PC-9 (cell line): ENCODE measurements around the gene PTPN23. TPM values are rescaled to one million over a fixed set of nuclear protein-coding genes. Genes with fewer than 3 reads are reported as not detected.
"Not testable (repeated sequence)": the region's sequence is repeated elsewhere in the genome, so short reads cannot be mapped to it uniquely, and the experiment has no call there.

Experiments used
- BruUV-seq: library from RNA; stranded (reverse); fragments of 400-500 nt; replicated peaks from 2 replicates; lab custom pipeline; 2021; lab: Mats Ljungman, UMichigan
- CTCF ChIA-PET: fragments of 300-600 bp; sonication (Branson Sonifier 250); formaldehyde crosslinking; loops from one replicate; lab custom pipeline; 2022; ENCODE audit warnings: antibody characterized with exemption; lab: Charles Lee
- POLR2A ChIA-PET: fragments of 300-600 bp; sonication (Branson Sonifier 250); formaldehyde crosslinking; loops from one replicate; lab custom pipeline; 2022; ENCODE audit warnings: antibody characterized with exemption; ENCODE audit not compliant: unreplicated experiment; lab: Charles Lee
- DNase-seq, 2 experiments: peaks; one replicate each; pipeline versions ENCODE4 v3.0.0 to v3.0.0-alpha.2; 2015 to 2022; ENCODE audit warnings: mixed read lengths in 1 of 2
- H2AFZ ChIP-seq: fragments of 200-600 bp; sonication (generic); 2 replicates; pipeline ENCODE4 v1.8.1; 2017; ENCODE audit warnings: antibody characterized with exemption
- H3F3A ChIP-seq: fragments of 200-600 bp; sonication (generic); 2 replicates; pipeline ENCODE4 v1.8.1; 2017; ENCODE audit warnings: antibody characterized with exemption, mild to moderate bottlenecking, low read depth; ENCODE audit not compliant: insufficient read depth
- H3K27ac ChIP-seq: fragments of 200-600 bp; sonication (generic); 2 replicates; pipeline ENCODE4 v1.6.1; 2016; ENCODE audit warnings: mixed run types
- H3K27me3 ChIP-seq: fragments of 200-600 bp; sonication (generic); 2 replicates; pipeline ENCODE4 v1.6.1; 2016; ENCODE audit warnings: low read depth, mixed run types; ENCODE audit not compliant: insufficient read depth
- H3K36me3 ChIP-seq: fragments of 200-600 bp; sonication (generic); 2 replicates; pipeline ENCODE4 v1.6.1; 2016; ENCODE audit warnings: low read depth, mixed run types
- H3K4me1 ChIP-seq: fragments of 200-600 bp; sonication (generic); replicated peaks from 2 replicates; pipeline ENCODE4 v1.6.1; 2016; ENCODE audit warnings: mixed run types; ENCODE audit not compliant: insufficient read depth
- H3K4me2 ChIP-seq: fragments of 200-600 bp; sonication (generic); 2 replicates; pipeline ENCODE4 v1.6.1; 2017; ENCODE audit warnings: mixed run types
- H3K4me3 ChIP-seq: fragments of 200-600 bp; sonication (generic); 2 replicates; pipeline ENCODE4 v1.6.1; 2016; ENCODE audit warnings: mixed run types
- H3K79me2 ChIP-seq: fragments of 200-600 bp; sonication (generic); 2 replicates; pipeline ENCODE4 v1.6.1; 2017; ENCODE audit warnings: low read depth, mixed run types
- H3K9me2 ChIP-seq: fragments of 200-600 bp; sonication (generic); 2 replicates; pipeline ENCODE4 v1.8.1; 2017; ENCODE audit warnings: mild to moderate bottlenecking; ENCODE audit not compliant: insufficient read depth
- H3K9me3 ChIP-seq: fragments of 200-600 bp; sonication (generic); 2 replicates; pipeline ENCODE4 v1.8.1; 2016; ENCODE audit warnings: low read depth; ENCODE audit not compliant: insufficient read depth
- H4K20me1 ChIP-seq: fragments of 200-600 bp; sonication (generic); 2 replicates; pipeline ENCODE4 v1.8.1; 2017; ENCODE audit not compliant: insufficient read depth
- EZH2 ChIP-seq: fragments of 200-600 bp; sonication (generic); IDR thresholded peaks from 2 replicates; pipeline ENCODE4 v1.8.0; 2017; ENCODE audit warnings: antibody characterized with exemption, low read depth
- intact Hi-C: fragments of 100-400 bp; cut with micrococcal nuclease; formaldehyde crosslinking; loops from one replicate; pipeline ENCODE4 v1.10.0; 2022; ENCODE audit not compliant: unreplicated experiment
- total RNA-seq: library from RNA; stranded (reverse); gene quantifications from 2 replicates; pipeline ENCODE4 v1.2.3, GENCODE V29; 2021
- TF ChIP-seq, protein P1 (sequence below): fragments of 200-600 bp; sonication (generic); conservative IDR thresholded peaks from 2 replicates; pipeline ENCODE4 v1.6.1; 2017; ENCODE audit warnings: mixed run types, antibody characterized with exemption, mild to moderate bottlenecking, moderate library complexity

PTPN23 gene
- total RNA-seq, 1 experiment from 2014 or later = 38.9 TPM

- CTCF ChIA-PET = no interaction called here
- DNase-seq = no peak
- H3K79me2 ChIP-seq = peaks cover 60% of the 10 kb centered on the region
Measured at GRCh38 chr3:47456984-47457383, 76.2 kb downstream of the PTPN23 start.

DNA sequence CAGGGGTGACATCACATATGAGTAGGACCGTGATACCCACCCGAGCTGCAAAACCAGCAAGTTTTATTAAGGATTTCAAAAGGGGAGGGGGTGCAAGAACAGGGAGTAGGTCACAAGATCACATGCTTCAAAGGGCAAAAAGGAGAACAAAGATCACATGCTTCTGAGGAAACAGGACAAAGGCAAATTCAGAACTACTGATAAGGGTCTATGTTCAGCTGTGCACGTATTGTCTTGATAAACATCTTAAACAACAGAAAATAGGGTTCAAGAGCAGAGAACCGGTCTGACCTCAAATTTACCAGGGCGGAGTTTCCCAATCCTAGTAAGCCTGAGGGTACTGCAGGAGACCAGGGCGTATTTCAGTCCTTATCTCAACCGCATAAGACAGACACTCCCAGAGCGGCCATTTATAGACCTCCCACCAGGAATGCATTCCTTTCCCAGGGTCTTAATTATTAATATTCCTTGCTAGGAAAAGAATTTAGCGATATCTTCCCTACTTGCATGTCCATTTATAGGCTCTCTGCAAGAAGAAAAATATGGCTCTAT is 78.8 kb downstream of the PTPN23 start:
- POLR2A ChIA-PET, H3K4me1 ChIP-seq, DNase-seq, BruUV-seq, H3F3A ChIP-seq, H3K27ac ChIP-seq, H3K9me2 ChIP-seq, H3K36me3 ChIP-seq, H4K20me1 ChIP-seq, H3K9me3 ChIP-seq, H2AFZ ChIP-seq, intact Hi-C loops, H3K4me3 ChIP-seq, CTCF ChIA-PET, H3K27me3 ChIP-seq, H3K4me2 ChIP-seq: not testable (repeated sequence)
- peaks cover 56% of the 10 kb centered on the region for H3K79me2 ChIP-seq

More at GRCh38 chr3:47456984-47457383, 76.2 kb downstream of the PTPN23 start:
- Histone ChIP-seq H3K9me3 (no peaks in the 10 kb centered on the region), H4K20me1 (peaks cover 7% of the 10 kb centered on the region), H3K36me3 (no peaks in the 10 kb centered on the region), H3K9me2 (no peaks in the 10 kb centered on the region), H3F3A (peaks cover 4% of the 10 kb centered on the region; the same call in 1 of the 2 replicates), H2AFZ (no peak overlapping the region), H3K4me2 (no peak overlapping the region), H3K4me3 (no peak overlapping the region), H3K27ac (no peak overlapping the region), H3K4me1 (peaks cover 7% of the 10 kb centered on the region; the same call in 1 of the 2 replicates), H3K27me3 (no peaks in the 10 kb centered on the region)
- BruUV-seq = no TSS peak
- TF ChIP-seq, protein P1, sequence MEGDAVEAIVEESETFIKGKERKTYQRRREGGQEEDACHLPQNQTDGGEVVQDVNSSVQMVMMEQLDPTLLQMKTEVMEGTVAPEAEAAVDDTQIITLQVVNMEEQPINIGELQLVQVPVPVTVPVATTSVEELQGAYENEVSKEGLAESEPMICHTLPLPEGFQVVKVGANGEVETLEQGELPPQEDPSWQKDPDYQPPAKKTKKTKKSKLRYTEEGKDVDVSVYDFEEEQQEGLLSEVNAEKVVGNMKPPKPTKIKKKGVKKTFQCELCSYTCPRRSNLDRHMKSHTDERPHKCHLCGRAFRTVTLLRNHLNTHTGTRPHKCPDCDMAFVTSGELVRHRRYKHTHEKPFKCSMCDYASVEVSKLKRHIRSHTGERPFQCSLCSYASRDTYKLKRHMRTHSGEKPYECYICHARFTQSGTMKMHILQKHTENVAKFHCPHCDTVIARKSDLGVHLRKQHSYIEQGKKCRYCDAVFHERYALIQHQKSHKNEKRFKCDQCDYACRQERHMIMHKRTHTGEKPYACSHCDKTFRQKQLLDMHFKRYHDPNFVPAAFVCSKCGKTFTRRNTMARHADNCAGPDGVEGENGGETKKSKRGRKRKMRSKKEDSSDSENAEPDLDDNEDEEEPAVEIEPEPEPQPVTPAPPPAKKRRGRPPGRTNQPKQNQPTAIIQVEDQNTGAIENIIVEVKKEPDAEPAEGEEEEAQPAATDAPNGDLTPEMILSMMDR = no peak
- TF ChIP-seq EZH2 = no peak
- intact Hi-C loops = no loop called here
- POLR2A ChIA-PET = no interaction called here

Other genes starting within 250 kb of the PTPN23 start
- 37.0 and 47.7 TPM in 2 replicates for gene SETD2, start 216.9 kb upstream of the PTPN23 start, total RNA-seq
- 18.4 and 21.4 TPM in 2 replicates for gene KIF9, start 98.2 kb upstream of the PTPN23 start, total RNA-seq
- gene KLHL18, start 98.1 kb upstream of the PTPN23 start, total RNA-seq = 16.0 and 21.9 TPM in 2 replicates
- 71.5 and 85.0 TPM in 2 replicates for gene SCAP, start 94.9 kb downstream of the PTPN23 start, total RNA-seq
- gene ELP6, start 132.7 kb downstream of the PTPN23 start, total RNA-seq = 38.8 and 39.6 TPM in 2 replicates
- 1.3 and 1.8 TPM in 2 replicates for gene CSPG5, start 197.8 kb downstream of the PTPN23 start, total RNA-seq